Smooth muscle cell (in vitro differentiated cells): ENCODE measurements around the gene PARD6B. TPM values are rescaled to one million over a fixed set of nuclear protein-coding genes. Genes with fewer than 3 reads are reported as not detected.

Source experiments
- DNase-seq: peaks from one replicate; lab custom pipeline; 2025; ENCODE audit not compliant: unreplicated experiment; lab: John Stamatoyannopoulos, UW
- H2AFZ ChIP-seq: fragments of 200-600 bp; sonication (generic); 2 replicates; pipeline ENCODE4 v1.6.0; 2016; ENCODE audit warnings: antibody characterized with exemption, low read depth, mild to moderate bottlenecking
- H3F3A ChIP-seq: fragments of 200-600 bp; sonication (generic); 2 replicates; pipeline ENCODE4 v1.6.0; 2017; ENCODE audit warnings: antibody characterized with exemption, low read depth
- H3K27ac ChIP-seq: fragments of 200-600 bp; sonication (generic); 2 replicates; pipeline ENCODE4 v1.5.1; 2016; ENCODE audit warnings: low read depth, mild to moderate bottlenecking
- H3K27me3 ChIP-seq: fragments of 200-600 bp; sonication (generic); 2 replicates; pipeline ENCODE4 v1.6.1; 2016; ENCODE audit warnings: low read depth, mild to moderate bottlenecking
- H3K36me3 ChIP-seq: fragments of 200-600 bp; sonication (generic); 2 replicates; pipeline ENCODE4 v1.5.1; 2016; ENCODE audit warnings: low read depth
- H3K4me1 ChIP-seq: fragments of 200-600 bp; sonication (generic); 2 replicates; pipeline ENCODE4 v1.5.1; 2016; ENCODE audit warnings: low read depth
- H3K4me2 ChIP-seq: fragments of 200-600 bp; sonication (generic); 2 replicates; pipeline ENCODE4 v1.6.0; 2016; ENCODE audit warnings: mild to moderate bottlenecking
- H3K4me3 ChIP-seq: fragments of 200-600 bp; sonication (generic); 2 replicates; pipeline ENCODE4 v1.5.1; 2016; ENCODE audit warnings: mild to moderate bottlenecking
- H3K79me2 ChIP-seq: fragments of 200-600 bp; sonication (generic); 2 replicates; pipeline ENCODE4 v1.6.0; 2016; ENCODE audit warnings: low read depth, mild to moderate bottlenecking
- H3K9ac ChIP-seq: fragments of 200-600 bp; sonication (generic); 2 replicates; pipeline ENCODE4 v1.6.0; 2016; ENCODE audit warnings: low read depth
- H3K9me3 ChIP-seq: fragments of 200-600 bp; sonication (generic); replicated peaks from 2 replicates; pipeline ENCODE4 v1.5.1; 2016; ENCODE audit warnings: low read depth
- H4K20me1 ChIP-seq: fragments of 200-600 bp; sonication (generic); 2 replicates; pipeline ENCODE4 v1.6.0; 2016; ENCODE audit warnings: low read depth
- WGBS: methylation state at CpG from one replicate; pipeline ENCODE4 v1.1.7; 2016; ENCODE audit warnings: low lambda C conversion rate; 5-methylcytosine and 5-hydroxymethylcytosine counted together
- polyA plus RNA-seq: library from polyadenylated mRNA; unstranded; fragments of >200 nt; fragmentation: Nextera tagmentation; extraction: Ambion mirVana; gene quantifications from 2 replicates; pipeline ENCODE4 v1.2.1, GENCODE V29; 2016
- total RNA-seq: library from RNA; depleted of rRNA; stranded (reverse); fragments of >200 nt; gene quantifications from 2 replicates; pipeline ENCODE4 v1.2.3, GENCODE V29; 2014
- TF ChIP-seq, protein P1 (sequence below): fragments of 200-600 bp; sonication (generic); IDR thresholded peaks from 2 replicates; pipeline ENCODE4 v1.5.1; 2017; ENCODE audit warnings: borderline replicate concordance, mild to moderate bottlenecking, antibody characterized with exemption; ENCODE audit not compliant: insufficient read depth, poor library complexity, severe bottlenecking

PARD6B gene
- total and polyA plus RNA-seq, 2 experiments from 2014 or later: 0.26 to 6.5 TPM

DNA sequence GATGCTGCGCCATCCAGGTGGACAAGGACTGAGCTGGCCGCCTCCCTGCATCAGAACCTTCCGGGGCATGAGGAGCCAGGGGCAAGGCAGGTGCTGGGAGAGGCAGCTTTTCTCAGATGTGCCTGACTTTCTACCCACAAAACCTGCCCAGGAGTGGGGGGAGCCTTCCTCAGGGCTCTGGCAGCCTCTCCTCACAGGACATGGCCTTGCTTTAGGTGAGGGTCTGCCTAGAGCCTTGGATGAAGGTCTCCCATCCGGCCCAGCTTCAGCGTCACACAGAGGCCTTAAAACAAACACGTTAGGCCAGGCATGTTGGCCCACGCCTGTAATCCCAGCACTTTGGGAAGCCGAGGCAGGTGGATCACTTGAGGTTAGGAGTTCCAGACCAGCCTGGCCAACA, 70.9 kb downstream of the PARD6B start:
- no peak for DNase-seq
- WGBS: 97% methylated on average over 8 of the region's 8 CpGs
- Histone ChIP-seq H3K27ac (no peak overlapping the region), H2AFZ (no peak overlapping the region), H3K4me2 (no peak overlapping the region), H4K20me1 (no peaks in the 10 kb centered on the region), H3K36me3 (no peaks in the 10 kb centered on the region), H3K79me2 (no peaks in the 10 kb centered on the region), H3K9me3 (no peaks in the 10 kb centered on the region), H3K9ac (no peak overlapping the region), H3K27me3 (no peaks in the 10 kb centered on the region), H3F3A (no peaks in the 10 kb centered on the region), H3K4me1 (no peaks in the 10 kb centered on the region), H3K4me3 (no peak overlapping the region)
- TF ChIP-seq, protein P1, sequence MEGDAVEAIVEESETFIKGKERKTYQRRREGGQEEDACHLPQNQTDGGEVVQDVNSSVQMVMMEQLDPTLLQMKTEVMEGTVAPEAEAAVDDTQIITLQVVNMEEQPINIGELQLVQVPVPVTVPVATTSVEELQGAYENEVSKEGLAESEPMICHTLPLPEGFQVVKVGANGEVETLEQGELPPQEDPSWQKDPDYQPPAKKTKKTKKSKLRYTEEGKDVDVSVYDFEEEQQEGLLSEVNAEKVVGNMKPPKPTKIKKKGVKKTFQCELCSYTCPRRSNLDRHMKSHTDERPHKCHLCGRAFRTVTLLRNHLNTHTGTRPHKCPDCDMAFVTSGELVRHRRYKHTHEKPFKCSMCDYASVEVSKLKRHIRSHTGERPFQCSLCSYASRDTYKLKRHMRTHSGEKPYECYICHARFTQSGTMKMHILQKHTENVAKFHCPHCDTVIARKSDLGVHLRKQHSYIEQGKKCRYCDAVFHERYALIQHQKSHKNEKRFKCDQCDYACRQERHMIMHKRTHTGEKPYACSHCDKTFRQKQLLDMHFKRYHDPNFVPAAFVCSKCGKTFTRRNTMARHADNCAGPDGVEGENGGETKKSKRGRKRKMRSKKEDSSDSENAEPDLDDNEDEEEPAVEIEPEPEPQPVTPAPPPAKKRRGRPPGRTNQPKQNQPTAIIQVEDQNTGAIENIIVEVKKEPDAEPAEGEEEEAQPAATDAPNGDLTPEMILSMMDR: no peak

DNA sequence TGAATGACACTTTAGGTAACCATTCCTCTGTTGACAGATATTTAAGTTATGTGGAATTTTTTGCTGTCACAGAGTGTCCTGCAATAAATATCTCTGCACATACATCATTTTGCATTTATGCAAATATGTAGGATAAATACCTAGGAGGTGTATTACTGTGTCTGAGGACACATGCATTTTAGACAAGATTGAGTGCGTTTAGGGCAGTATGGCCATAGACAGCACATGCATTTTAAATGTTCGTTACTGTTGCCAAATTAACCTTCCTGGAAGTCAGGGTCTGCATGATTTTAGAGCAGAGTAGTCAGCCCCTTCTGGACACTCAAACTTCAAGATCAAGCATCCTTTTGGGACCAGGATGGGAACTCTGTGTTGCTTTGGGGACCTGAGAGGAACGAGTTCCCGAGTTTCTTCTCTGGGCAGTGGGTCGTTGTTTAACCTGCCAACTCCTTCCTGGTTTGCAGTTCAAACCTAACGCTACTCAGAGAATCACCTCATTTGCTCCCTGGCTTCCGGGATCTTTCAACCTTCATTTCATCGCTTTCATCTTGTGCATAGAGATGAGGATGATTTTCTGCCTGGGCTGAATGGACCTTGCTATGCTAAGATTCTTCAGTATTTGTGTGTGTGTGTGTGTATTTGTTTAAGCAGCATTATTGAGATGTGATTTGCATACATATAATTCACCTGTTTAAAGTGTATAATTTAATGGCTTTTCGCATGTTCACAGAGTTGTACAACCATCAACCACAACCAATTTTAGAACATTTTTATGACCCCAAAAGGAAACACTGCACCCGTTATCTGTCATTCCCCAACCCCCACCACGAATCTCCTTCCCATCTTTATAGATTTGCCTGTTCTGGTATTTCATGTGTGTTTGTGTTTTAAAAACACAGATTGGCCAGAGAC, 73.3 kb downstream of the PARD6B start:
- no peak overlapping the region for H3K4me3 ChIP-seq
- DNase-seq: no peak
- no peaks in the 10 kb centered on the region for H3F3A ChIP-seq
- H3K4me1 ChIP-seq: no peaks in the 10 kb centered on the region
- H3K27ac ChIP-seq: no peak overlapping the region
- no peaks in the 10 kb centered on the region for H4K20me1 ChIP-seq
- no peak overlapping the region for H3K9ac ChIP-seq
- H3K4me2 ChIP-seq: no peak overlapping the region
- 84% methylated on average over 11 of the region's 11 CpGs for WGBS
- no peaks in the 10 kb centered on the region for H3K27me3 ChIP-seq
- no peaks in the 10 kb centered on the region for H3K79me2 ChIP-seq
- H3K9me3 ChIP-seq: no peaks in the 10 kb centered on the region
- TF ChIP-seq, protein P1: no peak
- no peaks in the 10 kb centered on the region for H3K36me3 ChIP-seq
- no peak overlapping the region for H2AFZ ChIP-seq

DNA sequence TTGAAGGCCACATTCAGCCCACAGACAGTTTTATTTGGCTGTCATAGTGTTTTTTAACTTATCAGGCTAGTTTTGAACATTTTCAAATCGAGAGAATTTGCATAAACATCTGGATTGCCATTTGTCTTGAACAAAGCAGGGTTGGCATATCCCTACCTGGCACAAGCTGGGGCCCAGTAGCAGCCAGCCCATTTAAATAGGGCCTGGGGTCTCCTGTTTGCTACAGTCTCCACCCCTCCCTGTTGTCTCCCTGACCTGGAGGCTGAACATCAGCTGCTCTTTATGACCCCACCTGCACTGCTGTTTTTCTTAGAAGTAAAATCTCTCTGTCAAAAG, 73.9 kb downstream of the PARD6B start:
- no peaks in the 10 kb centered on the region for H4K20me1 ChIP-seq
- 87% methylated on average over 1 of the region's 1 CpG for WGBS
- H3F3A ChIP-seq: no peaks in the 10 kb centered on the region
- H3K27me3 ChIP-seq: no peaks in the 10 kb centered on the region
- no peak overlapping the region for H3K27ac ChIP-seq
- H3K4me1 ChIP-seq: no peaks in the 10 kb centered on the region
- H3K4me2 ChIP-seq: no peak overlapping the region
- DNase-seq: no peak
- no peak overlapping the region for H3K4me3 ChIP-seq
- TF ChIP-seq, protein P1: no peak
- H3K9ac ChIP-seq: no peak overlapping the region
- H3K9me3 ChIP-seq: no peaks in the 10 kb centered on the region
- H3K36me3 ChIP-seq: no peaks in the 10 kb centered on the region
- H3K79me2 ChIP-seq: no peaks in the 10 kb centered on the region
- H2AFZ ChIP-seq: no peak overlapping the region
